Stimulated activated CD4-positive, alpha-beta T cell treated with anti-CD3 and anti-CD28 coated beads, Interleukin-1b, Interleukin-23, amount 100 ng/mL, for 1 hour (primary cell): Measurements from ENCODE around the gene LMCD1.

ENCODE experiments used
- DNase-seq, 2 donors: peaks; one replicate each; pipeline ENCODE4 v3.0.0-alpha.2; 2020; ENCODE audit warnings: low read depth in 2 of 2

Gene LMCD1

GRCh38 chr3:8505621-8506020 lies 4.0 kb downstream of the LMCD1 start:
- DNase-seq, result no peak

GRCh38 chr3:8506571-8507061 lies 5.0 kb downstream of the LMCD1 start:
- DNase-seq, result no peak

- DNase-seq, result no peak
Observed at GRCh38 chr3:8507496-8507895, 5.9 kb downstream of the LMCD1 start.

GRCh38 chr3:8509961-8510360 lies 8.3 kb downstream of the LMCD1 start:
- DNase-seq, result no peak

- no peak for DNase-seq
Observed at GRCh38 chr3:8512234-8512633, 10.6 kb downstream of the LMCD1 start.

GRCh38 chr3:8516047-8516661 lies 14.5 kb downstream of the LMCD1 start:
- no peak for DNase-seq

GRCh38 chr3:8516783-8517182 lies 15.2 kb downstream of the LMCD1 start:
- DNase-seq, result no peak

- no peak for DNase-seq
Observed at GRCh38 chr3:8517487-8517886, 15.9 kb downstream of the LMCD1 start.

- DNase-seq, result no peak
Observed at GRCh38 chr3:8518138-8518537, 16.5 kb downstream of the LMCD1 start.

GRCh38 chr3:8519156-8519555 lies 17.5 kb downstream of the LMCD1 start:
- no peak for DNase-seq

GRCh38 chr3:8519774-8520448 lies 18.3 kb downstream of the LMCD1 start:
- DNase-seq, result no peak

- no peak for DNase-seq
Observed at GRCh38 chr3:8520816-8521403, 19.3 kb downstream of the LMCD1 start.

GRCh38 chr3:8523041-8523440 lies 21.4 kb downstream of the LMCD1 start:
- DNase-seq, result no peak

- no peak for DNase-seq
Observed at GRCh38 chr3:8524249-8524648, 22.6 kb downstream of the LMCD1 start.

- no peak for DNase-seq
Observed at GRCh38 chr3:8524656-8525399, 23.2 kb downstream of the LMCD1 start.

GRCh38 chr3:8525893-8526292 lies 24.3 kb downstream of the LMCD1 start:
- no peak for DNase-seq

GRCh38 chr3:8529181-8529637 lies 27.6 kb downstream of the LMCD1 start:
- DNase-seq, result no peak

- no peak for DNase-seq
Observed at GRCh38 chr3:8529738-8530525, 28.3 kb downstream of the LMCD1 start.

GRCh38 chr3:8530581-8530980 lies 29.0 kb downstream of the LMCD1 start:
- no peak for DNase-seq

GRCh38 chr3:8532251-8532871 lies 30.7 kb downstream of the LMCD1 start:
- no peak for DNase-seq
